WTC11 (cell line): Measurements from ENCODE around the gene CDH22.

Source experiments
- CBFB ChIP-seq: sonication (generic); formaldehyde crosslinking; IDR thresholded peaks from 2 replicates; pipeline ENCODE4 v1.8.1; 2022; ENCODE audit warnings: mild to moderate bottlenecking, low read depth, missing genetic modification reagents
- ZNF232 ChIP-seq: sonication (generic); formaldehyde crosslinking; IDR thresholded peaks from 2 replicates; pipeline ENCODE4 v1.8.0; 2022; ENCODE audit warnings: mild to moderate bottlenecking, missing genetic modification reagents
- ZNF416 ChIP-seq: fragments of 250-450 bp; sonication (Bioruptor Pico); IDR thresholded peaks from 2 replicates; pipeline ENCODE4 v1.9.0; 2021; ENCODE audit warnings: mild to moderate bottlenecking, inconsistent platforms

DNA sequence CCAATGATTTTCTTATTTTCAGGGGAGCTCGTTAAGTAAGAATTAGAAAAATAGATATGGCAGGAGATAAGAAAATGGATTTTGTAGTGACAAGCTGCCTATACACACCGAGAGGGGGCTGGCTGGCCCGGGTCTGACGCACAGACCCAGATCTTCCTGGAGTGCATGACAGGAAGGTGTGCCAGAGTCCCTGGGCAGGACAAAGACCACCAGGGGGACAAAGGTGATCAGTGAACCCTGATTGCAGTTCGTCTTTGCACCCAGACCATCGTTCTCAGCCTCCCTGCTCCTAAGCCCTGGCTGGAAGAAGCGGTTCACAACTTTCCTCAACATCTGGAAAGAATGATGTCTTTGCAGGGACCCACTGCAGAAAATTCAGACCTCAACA is 24.3 kb downstream of the CDH22 start:
- TF ChIP-seq ZNF232 (CRISPR knock-in tag) (no peak), CBFB (no peak), ZNF416 (CRISPR knock-in tag) (no peak)
